Neural progenitor cell (in vitro differentiated cells): ENCODE results near the gene ADGRG7. TPM values are rescaled to one million over a fixed set of nuclear protein-coding genes. Genes with fewer than 3 reads are reported as not detected.

ENCODE experiments used
- DNase-seq: peaks from one replicate; pipeline ENCODE4 v3.0.0-alpha.2; 2016; ENCODE audit warnings: low spot score
- H2AFZ ChIP-seq: fragments of 200-600 bp; sonication (generic); replicated peaks from 2 replicates; pipeline ENCODE4 v1.6.1; 2016; ENCODE audit warnings: antibody characterized with exemption
- H3F3A ChIP-seq: fragments of 200-600 bp; sonication (generic); 2 replicates; pipeline ENCODE4 v1.6.1; 2016; ENCODE audit warnings: antibody characterized with exemption, low read depth
- H3K27ac ChIP-seq: fragments of 200-600 bp; sonication (generic); 2 replicates; pipeline ENCODE4 v1.5.1; 2016; ENCODE audit warnings: mild to moderate bottlenecking
- H3K27me3 ChIP-seq: fragments of 200-600 bp; sonication (generic); 2 replicates; pipeline ENCODE4 v1.6.1; 2016; ENCODE audit warnings: mild to moderate bottlenecking, moderate library complexity
- H3K36me3 ChIP-seq: fragments of 200-600 bp; sonication (generic); 2 replicates; pipeline ENCODE4 v1.5.1; 2016
- H3K4me1 ChIP-seq: fragments of 200-600 bp; sonication (generic); 2 replicates; pipeline ENCODE4 v1.6.1; 2016; ENCODE audit warnings: mixed run types
- H3K4me2 ChIP-seq: fragments of 200-600 bp; sonication (generic); 2 replicates; pipeline ENCODE4 v1.6.1; 2016
- H3K4me3 ChIP-seq: fragments of 200-600 bp; sonication (generic); 2 replicates; pipeline ENCODE4 v1.5.1; 2016
- H3K79me2 ChIP-seq: fragments of 200-600 bp; sonication (generic); 2 replicates; pipeline ENCODE4 v1.6.1; 2016; ENCODE audit warnings: low read depth
- H3K9ac ChIP-seq: fragments of 200-600 bp; sonication (generic); 2 replicates; pipeline ENCODE4 v1.6.1; 2016
- H3K9me3 ChIP-seq: fragments of 200-600 bp; sonication (generic); 2 replicates; pipeline ENCODE4 v1.5.1; 2016; ENCODE audit warnings: low read depth
- H4K20me1 ChIP-seq: fragments of 200-600 bp; sonication (generic); 2 replicates; pipeline ENCODE4 v1.6.1; 2016; ENCODE audit warnings: low read depth
- H3K27ac Mint-ChIP-seq: 3 replicates; pipeline ENCODE4 v1.8.0; 2021; ENCODE audit warnings: mixed read lengths
- H3K27me3 Mint-ChIP-seq: 2 replicates; pipeline ENCODE4 v1.8.0; 2022; ENCODE audit warnings: low read depth, mild to moderate bottlenecking, inconsistent platforms, moderate library complexity, mixed read lengths; ENCODE audit not compliant: insufficient read depth
- H3K36me3 Mint-ChIP-seq: 3 replicates; pipeline ENCODE4 v1.8.0; 2021; ENCODE audit warnings: mixed read lengths
- H3K4me1 Mint-ChIP-seq: 3 replicates; pipeline ENCODE4 v1.8.0; 2021; ENCODE audit warnings: mixed read lengths
- H3K4me3 Mint-ChIP-seq: 3 replicates; pipeline ENCODE4 v1.8.0; 2021; ENCODE audit warnings: mild to moderate bottlenecking, moderate library complexity, mixed read lengths
- H3K9me3 Mint-ChIP-seq: 3 replicates; pipeline ENCODE4 v1.8.0; 2020; ENCODE audit warnings: mixed read lengths
- CTCF ChIP-seq: fragments of 200-600 bp; sonication (generic); IDR thresholded peaks from 2 replicates; pipeline ENCODE4 v1.5.1; 2017; ENCODE audit warnings: antibody characterized with exemption, mild to moderate bottlenecking
- EZH2 ChIP-seq: fragments of 200-600 bp; sonication (generic); IDR thresholded peaks from 2 replicates; pipeline ENCODE4 v1.6.1; 2017; ENCODE audit warnings: antibody characterized with exemption, mild to moderate bottlenecking, moderate library complexity
- EZH2phosphoT487 ChIP-seq: fragments of 200-600 bp; sonication (generic); IDR thresholded peaks from 2 replicates; pipeline ENCODE4 v1.6.1; 2017; ENCODE audit warnings: antibody characterized with exemption
- total RNA-seq: library from RNA; depleted of rRNA; stranded (reverse); fragments of >200 nt; gene quantifications from 2 replicates; pipeline ENCODE4 v1.2.3, GENCODE V29; 2015; ENCODE audit warnings: low replicate concordance

Gene ADGRG7
- total RNA-seq, 1 donor from 2014 or later: not detected

DNA sequence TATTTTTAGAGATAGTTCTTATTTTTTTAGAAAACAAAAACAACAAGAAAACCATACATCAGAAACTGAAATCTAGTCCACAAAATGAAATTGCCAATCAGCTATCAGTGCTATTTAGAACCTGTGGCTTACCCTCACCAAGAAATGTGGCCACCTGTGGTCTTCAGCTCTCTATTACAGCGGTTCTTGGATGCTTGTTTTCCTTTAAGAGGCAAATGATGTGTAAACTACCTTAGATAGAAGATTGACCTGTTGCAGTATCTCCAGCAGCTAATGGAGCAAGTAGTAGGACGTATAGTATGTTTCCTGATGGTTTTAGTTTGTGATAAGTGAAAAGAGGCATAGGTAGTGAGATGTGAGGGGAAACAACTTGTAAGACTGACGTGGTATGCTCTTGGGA is 121.1 kb downstream of the ADGRG7 start:
- H3K36me3 ChIP-seq: peaks cover 10% of the 10 kb centered on the region

DNA sequence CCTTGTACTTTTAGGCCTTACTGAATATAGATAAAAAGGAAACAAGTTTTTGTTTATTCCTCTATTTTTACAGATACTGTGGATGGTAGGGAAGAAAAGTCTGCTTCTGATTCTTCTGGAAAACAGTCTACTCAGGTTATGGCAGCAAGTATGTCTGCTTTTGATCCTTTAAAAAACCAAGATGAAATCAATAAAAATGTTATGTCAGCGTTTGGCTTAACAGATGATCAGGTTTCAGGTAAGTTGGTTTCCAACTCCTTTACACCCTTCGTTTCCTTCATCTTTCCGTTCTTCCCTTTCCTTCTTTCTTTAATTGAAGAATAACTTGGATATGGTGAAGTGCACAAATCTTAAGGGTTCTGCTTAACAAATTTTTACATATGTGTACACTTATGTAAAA is 123.0 kb downstream of the ADGRG7 start:
- no peak overlapping the region for H3K4me3 ChIP-seq
- no peak overlapping the region for H3K4me2 ChIP-seq
- peaks cover 10% of the 10 kb centered on the region for H3K36me3 ChIP-seq
- no peaks in the 10 kb centered on the region for H3K9me3 ChIP-seq
- H3K27ac ChIP-seq: no peak overlapping the region
- DNase-seq: no peak
- H3K27ac Mint-ChIP-seq: no peak overlapping the region
- peaks cover 2% of the 10 kb centered on the region for H3K4me1 Mint-ChIP-seq
- peaks cover 2% of the 10 kb centered on the region for H3K27me3 Mint-ChIP-seq
- H3K27me3 ChIP-seq: no peaks in the 10 kb centered on the region
- peaks cover 55% of the 10 kb centered on the region for H3K79me2 ChIP-seq
- no peak overlapping the region for H3K9ac ChIP-seq
- H3K4me3 Mint-ChIP-seq: no peak overlapping the region
- H2AFZ ChIP-seq: no peak overlapping the region
- H3K9me3 Mint-ChIP-seq: no peaks in the 10 kb centered on the region
- peaks cover 16% of the 10 kb centered on the region for H3K36me3 Mint-ChIP-seq
- no peak for TF ChIP-seq CTCF
- no peak for TF ChIP-seq EZH2phosphoT487
- no peak for TF ChIP-seq EZH2
- peaks cover 6% of the 10 kb centered on the region for H3F3A ChIP-seq
- peaks cover 19% of the 10 kb centered on the region for H3K4me1 ChIP-seq
- H4K20me1 ChIP-seq: peaks cover 17% of the 10 kb centered on the region

More for the DNA sequence above, 121.1 kb downstream of the ADGRG7 start:
- Histone ChIP-seq H3K9me3 (no peaks in the 10 kb centered on the region), H3K79me2 (peaks cover 60% of the 10 kb centered on the region), H3K27me3 (no peaks in the 10 kb centered on the region), H3K4me2 (no peak overlapping the region), H2AFZ (no peak overlapping the region), H4K20me1 (peaks cover 11% of the 10 kb centered on the region), H3K9ac (no peak overlapping the region), H3K4me3 (no peak overlapping the region), H3F3A (no peaks in the 10 kb centered on the region), H3K27ac (no peak overlapping the region), H3K4me1 (peaks cover 6% of the 10 kb centered on the region)
- Mint-ChIP-seq H3K4me1 (no peaks in the 10 kb centered on the region), H3K36me3 (peaks cover 24% of the 10 kb centered on the region), H3K27ac (no peak overlapping the region), H3K27me3 (no peaks in the 10 kb centered on the region), H3K9me3 (no peaks in the 10 kb centered on the region), H3K4me3 (no peak overlapping the region)
- no peak for DNase-seq
- TF ChIP-seq CTCF (no peak), EZH2phosphoT487 (no peak), EZH2 (no peak)

DNA sequence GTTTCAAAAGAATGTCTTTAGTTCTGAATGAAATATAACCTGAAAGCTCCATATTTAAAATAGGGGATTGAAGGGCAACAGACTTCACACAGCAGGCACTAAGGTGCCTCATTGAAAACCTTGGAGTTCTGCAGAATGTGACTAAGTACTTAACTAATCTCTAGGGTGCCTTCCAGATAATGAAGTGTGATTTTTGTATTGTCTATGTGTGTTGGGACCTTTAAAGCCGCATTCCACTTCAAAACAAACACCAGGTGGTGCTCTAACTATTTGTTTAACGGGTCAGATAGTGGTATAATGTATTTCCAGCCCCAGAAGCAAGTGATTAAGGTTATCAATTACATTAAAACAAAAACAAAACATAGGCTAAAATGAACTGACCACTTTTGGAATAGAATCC is 127.9 kb downstream of the ADGRG7 start:
- Histone ChIP-seq H3K27ac (no peak overlapping the region), H3K4me3 (no peak overlapping the region), H3K9ac (no peak overlapping the region), H3K4me2 (no peak overlapping the region), H3F3A (peaks cover 6% of the 10 kb centered on the region), H3K27me3 (no peaks in the 10 kb centered on the region), H3K36me3 (peaks cover 15% of the 10 kb centered on the region), H3K4me1 (peaks cover 22% of the 10 kb centered on the region), H3K9me3 (no peaks in the 10 kb centered on the region), H3K79me2 (peaks cover 26% of the 10 kb centered on the region), H4K20me1 (peaks cover 28% of the 10 kb centered on the region), H2AFZ (no peak overlapping the region)
- Mint-ChIP-seq H3K4me1 (peaks cover 2% of the 10 kb centered on the region), H3K36me3 (peaks cover 15% of the 10 kb centered on the region), H3K9me3 (no peaks in the 10 kb centered on the region), H3K27me3 (peaks cover 2% of the 10 kb centered on the region), H3K27ac (no peak overlapping the region), H3K4me3 (no peak overlapping the region)
- TF ChIP-seq EZH2: no peak
- peak; percentile 55 for TF ChIP-seq CTCF
- DNase-seq: peak; percentile 68
